GM19397 (cell line): ENCODE measurements around the gene FRMD4A.
"Not testable (repeated sequence)": the region's sequence is repeated elsewhere in the genome, so short reads cannot be mapped to it uniquely, and the experiment has no call there.

ENCODE experiments used
- ATAC-seq: cut with Tn5 transposase; IDR thresholded peaks from one replicate; pipeline ENCODE4 v1.9.1; 2021; ENCODE audit warnings: mild to moderate bottlenecking, moderate library complexity; ENCODE audit not compliant: unreplicated experiment

Gene FRMD4A

DNA sequence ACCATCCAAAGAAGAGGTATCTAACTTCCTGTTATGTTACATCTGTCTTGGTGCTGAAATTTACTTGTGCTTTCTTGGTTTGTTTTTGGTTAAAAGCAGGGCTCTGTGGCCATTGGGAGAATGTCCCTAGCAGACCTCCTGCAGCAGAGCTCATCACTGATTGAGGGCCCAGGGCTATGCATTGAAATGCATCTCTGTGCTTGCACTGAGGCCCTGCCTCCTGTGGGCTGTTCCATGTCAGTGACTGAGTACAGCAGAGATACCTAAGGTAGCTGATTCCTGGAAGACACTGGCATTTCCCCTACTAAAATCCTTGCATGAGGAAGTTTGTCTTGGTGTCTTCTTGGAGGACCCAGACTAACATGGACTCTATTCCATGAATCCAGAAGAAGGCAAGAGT is 213.9 kb downstream of the FRMD4A start:
- no peak for ATAC-seq

DNA sequence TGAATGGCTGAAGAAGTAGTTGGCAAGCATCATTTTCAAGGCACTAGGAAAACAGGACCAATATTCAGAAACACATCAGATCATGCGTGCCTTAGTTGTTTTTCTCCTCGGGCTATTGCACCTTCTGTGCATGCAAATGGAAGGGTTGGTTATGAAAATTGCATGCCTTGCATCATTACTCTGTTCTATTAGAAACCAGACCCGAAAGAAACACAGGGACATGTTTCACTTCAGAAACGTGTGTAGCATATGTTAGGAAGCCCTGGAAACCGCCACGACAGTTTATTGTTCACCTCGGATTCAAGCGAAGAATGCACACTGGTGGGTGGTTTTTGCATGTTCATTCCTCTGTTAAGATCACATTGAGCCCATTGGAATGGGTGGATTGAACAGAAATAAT is 214.7 kb downstream of the FRMD4A start:
- ATAC-seq = no peak

DNA sequence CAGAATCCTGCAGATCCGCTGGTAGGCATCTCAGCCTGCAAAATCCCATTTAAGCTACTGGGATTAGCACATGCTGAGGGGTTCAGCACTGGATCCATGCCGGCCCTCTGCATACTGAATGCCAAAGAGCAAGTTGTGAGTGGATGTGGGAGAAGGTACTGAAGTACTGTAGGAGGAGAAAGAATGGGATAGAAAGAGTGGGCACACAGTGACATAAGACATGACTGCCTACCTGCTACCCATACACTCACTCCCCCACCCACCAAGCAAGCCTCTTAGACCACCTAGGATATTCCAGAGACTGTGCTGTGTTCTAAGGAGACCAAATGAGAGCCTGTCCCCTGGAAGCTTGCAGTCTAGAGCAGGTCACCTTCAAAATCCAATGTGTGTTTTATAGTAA is 215.9 kb downstream of the FRMD4A start:
- ATAC-seq = no peak

DNA sequence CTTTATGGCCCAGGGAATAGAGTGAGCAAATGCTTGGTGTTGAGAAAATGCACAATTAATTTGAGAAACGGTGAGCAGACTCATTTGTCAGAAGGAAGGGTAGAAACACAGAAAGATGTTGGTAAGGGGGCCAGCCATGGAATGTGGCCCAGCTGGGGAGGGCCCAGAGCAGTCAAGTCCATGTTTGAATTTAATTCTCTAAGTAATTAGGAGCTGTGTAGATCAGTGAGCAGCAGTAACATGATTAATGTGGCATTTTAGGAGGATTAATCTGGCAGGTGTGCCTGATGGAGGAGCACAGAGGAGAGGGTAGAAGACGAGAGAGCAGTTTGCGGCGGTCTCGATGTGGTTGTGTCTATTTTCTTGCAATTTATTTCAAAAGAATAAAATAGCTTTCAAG is 218.7 kb downstream of the FRMD4A start:
- ATAC-seq = no peak

DNA sequence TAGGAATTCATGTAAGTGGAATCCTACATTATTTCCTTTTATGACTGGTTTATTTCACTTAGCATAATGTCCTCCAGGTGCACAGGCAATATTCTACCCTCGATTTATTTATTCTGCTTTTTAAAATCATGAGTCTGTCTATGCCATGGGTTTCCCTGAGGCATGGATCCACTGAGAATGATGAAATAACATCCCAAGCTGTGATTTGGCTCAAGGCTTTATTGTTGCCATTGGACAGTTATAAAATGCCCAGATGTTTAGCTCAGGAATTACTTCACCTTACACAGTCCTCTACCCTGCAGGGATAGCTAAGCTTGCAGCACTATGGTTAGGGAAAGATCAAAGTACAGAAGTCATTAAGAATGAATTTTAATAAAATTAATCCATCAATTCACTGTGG is 219.5 kb downstream of the FRMD4A start:
- ATAC-seq = no peak

DNA sequence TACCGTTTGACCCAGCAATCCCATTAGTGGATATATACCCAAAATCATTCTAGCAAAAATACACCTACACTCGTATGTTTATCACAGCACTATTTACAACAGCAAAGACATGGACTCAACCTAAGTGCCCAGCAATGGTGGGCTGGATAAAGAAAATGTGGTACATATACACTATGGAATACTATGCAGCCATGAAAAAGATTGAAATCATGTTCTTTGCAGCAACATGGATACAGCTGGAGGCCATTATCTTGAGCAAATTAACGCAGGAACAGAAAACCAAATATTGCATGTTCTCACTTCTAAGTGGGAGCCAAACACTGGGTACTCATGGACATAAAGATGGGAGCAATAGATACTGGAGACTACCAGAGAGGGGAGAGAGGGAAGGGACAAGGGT is 223.9 kb downstream of the FRMD4A start:
- ATAC-seq = no peak

DNA sequence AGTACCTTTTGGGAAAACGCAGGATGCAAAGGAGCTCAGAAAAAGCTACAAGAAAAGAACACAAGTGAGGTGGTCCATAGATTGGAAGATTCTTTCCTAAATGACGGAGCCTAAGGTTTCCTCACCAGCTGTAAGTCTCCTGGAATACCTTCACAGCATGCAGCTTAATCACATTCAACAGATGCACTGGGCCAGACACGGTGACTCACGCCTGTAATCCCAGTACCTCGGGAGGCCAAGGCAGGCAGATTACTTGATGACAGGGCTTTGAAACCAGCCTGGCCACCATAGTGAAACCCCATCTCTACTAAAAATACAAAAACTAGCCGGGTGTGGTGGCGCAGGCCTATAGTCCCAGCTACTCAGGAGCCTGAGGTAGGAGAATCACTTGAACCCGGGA is 228.7 kb downstream of the FRMD4A start:
- ATAC-seq = no peak

DNA sequence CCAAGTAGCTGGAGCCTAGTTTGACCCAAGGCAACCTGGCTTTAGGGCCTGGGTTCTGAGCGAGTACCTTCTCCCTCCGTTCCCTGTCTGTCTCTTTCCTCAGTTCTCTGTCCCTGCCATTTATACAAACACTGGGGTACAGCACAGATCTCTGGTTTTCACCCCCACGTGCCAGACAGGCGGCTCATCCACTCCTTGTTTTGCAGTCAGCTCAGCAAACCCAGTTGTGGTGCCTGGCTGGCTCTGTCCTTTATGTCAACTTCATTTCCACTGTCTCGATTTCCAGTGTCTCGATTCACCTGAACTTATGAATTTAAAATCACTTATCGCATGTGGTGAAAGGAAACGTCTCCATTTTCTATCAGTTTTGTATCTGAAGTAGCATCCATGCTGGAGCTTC is 230.8 kb downstream of the FRMD4A start:
- ATAC-seq = no peak

DNA sequence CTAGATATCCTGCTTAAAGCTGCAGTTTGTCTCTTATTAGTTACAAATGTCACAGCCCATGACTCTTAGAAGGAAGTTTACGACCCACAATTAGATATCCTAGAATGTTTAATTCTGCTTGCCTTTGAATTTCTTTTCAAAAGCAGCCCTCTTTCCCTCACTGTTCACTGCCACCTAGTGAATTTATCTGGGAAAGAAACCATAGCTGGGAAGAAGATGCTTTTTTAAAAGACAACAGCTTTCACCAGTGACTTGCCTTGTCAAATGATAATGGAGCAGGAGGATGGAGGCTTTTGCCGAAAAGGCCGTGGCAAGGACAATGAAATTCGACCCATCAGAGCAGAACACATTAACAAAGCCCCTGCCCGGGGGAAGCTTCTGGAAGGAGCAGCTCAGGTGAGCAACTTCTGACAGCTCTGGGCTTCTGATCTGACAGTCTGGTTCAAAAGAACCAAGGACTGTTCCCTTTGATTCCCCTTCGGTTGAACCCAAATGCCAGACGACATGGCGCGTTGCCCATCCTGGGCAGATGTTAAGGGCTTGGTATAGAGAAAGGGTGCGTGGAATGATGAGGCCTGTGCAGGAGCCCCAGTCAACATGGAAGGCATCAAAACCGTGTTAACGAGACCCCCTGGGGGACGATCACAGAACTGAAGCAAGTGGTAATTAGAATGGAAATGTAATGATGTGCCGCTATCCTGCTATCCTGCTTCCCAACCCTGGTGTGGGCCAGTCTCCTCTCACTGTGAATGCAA is 236.8 kb downstream of the FRMD4A start:
- ATAC-seq = no peak

DNA sequence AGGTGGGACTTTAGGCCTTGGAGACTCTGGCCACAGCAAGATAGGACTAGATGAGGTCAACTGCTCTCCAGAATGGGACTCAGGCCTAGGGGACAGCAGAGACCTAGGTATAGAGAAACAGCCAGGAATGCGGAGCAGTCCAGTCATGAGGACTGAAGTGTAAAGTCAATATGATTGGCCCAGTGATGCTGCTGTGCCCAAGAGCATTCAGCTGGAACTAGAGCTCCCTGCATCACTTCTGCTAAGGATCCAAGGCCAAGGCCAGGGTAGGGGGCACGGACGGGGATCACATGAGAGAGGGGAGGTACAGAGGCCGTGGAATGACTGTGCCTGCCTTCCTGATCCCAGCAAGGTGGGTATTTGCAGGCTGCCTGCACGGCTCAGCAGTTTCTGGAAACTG is 237.9 kb downstream of the FRMD4A start:
- no peak for ATAC-seq

DNA sequence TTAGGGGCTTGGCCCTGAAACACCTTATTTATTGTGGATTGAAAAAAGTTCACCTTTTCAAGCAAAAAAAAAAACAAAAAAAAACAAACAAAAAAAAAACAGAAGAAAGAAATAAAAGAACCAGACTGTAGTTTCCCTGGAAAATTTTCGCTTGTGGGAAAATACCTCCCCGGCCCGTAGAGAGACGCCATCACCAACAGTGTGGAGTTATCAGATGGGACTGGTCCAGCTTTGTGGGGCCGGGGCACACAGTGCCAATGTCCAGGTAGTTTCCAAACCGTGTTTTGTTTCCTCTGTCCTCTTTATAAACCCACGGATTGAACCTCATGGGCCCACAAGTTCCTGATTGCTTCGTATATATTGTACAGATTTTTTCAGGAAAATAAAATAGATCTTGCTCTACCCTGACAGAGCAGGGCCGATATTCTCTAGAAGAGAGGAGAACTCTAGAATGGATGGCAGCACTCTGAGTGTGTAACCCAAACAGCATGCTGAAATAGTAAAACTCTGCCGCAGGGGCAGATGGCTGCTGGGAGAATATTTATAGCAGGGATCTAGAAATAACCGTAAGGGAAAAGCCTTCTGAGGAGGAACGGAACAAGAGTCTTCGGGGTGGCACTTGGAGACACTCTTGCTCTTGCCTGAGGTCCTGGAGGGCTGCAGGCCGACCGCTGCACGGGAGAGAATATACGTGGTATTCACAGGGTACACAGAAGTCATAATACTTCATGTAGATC is 241.0 kb downstream of the FRMD4A start:
- ATAC-seq = no peak

DNA sequence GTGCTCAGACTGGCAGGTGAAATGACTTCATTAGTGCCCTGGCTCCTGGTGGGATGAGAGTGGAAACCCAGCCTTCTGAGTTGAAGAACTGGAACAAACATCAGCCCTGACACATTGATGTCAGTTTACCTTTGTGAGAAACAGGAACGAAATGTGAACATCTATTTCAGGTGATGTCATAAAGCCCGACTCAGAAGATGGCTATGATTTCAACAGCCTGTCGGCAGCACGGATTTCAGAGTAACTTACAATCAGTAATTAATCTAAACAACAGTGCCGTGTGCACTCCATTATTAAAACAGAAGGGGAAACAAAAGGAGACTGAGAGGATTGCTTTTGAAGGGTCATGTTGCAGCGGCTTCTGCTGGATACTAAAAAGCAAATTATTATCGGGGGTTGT is 243.2 kb downstream of the FRMD4A start:
- no peak for ATAC-seq

DNA sequence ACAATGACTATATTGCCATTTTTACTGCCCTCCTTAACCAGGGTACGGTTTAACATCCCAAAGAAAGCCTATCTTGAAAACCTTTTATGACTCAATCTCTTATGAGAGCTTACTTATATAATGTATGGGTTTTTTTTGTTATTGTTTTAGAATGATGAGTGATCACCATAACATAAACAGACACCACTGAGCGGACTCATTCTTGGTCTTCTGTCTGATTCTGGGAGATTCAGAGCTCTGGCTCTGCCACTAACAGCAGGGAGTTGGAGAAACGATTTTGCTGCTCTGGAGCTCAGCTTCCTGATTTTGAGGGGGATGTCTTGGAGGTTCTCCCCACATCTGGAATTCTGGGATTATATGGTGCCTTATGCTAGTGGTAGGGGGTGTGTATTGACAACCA is 244.1 kb downstream of the FRMD4A start:
- ATAC-seq = no peak

DNA sequence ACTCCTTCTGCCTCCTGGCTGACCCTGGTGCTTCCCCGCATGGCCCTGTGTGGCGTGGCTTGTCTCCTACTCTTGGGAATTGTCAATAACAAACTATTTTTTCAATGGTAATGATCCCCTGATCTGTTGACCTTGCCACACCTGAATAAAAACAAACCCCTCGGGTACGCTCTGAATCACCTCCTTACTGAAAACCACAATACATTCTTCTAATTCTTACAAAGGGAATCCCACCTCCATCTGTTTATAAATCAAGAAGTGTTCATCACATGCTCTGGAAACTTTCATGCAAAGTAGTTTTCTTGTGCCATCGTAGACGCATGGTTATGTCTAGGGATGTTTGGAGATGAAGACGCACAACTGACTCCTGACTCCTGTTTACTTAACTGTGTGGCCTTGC is 245.8 kb downstream of the FRMD4A start:
- no peak for ATAC-seq

DNA sequence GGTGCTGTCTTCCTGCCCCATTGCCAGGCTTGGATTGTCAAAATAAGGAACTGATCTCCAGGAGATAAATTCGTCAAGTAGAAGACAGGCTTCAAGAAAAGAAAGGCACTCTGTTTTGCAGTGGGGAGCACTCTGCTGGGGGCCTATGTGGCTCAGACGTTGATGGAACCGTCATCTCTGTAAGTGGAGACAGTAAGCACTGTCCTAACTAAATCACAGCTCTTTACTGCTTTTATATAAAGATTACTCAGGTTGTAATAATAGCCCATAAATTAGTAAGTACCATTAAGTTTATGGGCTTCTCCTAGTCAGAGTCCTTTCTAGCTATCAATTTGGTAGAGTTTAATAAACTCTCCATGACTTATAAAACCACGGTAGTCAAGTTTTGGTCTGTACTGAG is 249.9 kb downstream of the FRMD4A start:
- no peak for ATAC-seq

DNA sequence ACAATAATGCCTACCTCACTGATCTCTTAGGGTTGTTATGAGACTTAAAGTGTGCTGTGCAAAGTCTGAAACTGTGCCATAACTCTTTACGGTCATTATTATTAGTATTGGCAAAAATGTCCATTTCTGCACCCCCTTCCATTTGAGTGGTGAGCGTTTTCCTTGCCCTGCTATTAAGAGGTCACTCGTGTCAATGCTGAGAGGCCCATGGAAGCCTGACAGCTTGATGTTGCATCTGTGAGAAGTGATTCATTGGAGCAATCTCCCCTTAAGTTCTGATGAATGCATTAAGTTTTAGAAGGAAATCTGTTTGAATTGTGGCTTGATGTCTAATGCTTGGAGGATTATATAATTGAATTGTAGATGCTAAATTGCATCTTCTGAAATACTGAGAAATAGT is 253.3 kb downstream of the FRMD4A start:
- no peak for ATAC-seq

DNA sequence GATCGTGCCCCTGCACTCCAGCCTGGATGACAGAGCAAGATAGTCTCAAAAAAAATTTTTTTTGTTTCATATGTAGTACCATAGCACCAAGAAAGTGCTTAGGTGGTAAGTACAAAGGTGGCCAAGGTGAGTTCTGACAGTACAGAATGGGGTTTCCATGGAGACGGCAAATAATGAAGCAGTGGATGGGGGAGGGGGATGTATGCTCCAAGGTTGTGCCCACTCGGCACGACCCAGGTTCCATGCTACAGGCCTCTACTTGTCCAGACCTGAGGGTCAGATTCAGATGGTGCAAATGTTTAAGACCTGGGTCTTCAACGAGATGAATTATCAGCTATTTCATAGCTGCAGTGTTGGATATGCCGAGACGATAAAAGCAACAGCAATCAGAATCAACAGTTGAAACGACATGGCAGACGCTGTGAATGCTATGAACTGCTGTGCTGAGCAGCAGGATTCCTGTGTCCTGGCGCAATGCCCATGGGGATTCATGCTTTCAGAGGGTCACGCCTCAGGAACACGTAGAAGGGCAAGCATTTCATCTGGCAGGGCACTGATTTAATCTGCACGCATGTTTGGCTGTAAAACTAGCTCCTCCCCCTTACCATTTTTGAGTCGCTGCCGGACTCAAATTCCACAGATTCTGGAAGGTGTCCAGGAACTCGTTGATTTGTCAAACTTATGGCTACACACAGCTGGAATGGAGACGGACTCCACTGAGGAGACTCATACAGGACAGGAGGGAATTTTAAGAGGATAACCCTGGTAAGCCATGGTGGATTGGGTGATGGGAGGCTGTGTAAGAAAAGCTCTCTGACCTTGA is 256.5 kb downstream of the FRMD4A start:
- ATAC-seq = no peak

DNA sequence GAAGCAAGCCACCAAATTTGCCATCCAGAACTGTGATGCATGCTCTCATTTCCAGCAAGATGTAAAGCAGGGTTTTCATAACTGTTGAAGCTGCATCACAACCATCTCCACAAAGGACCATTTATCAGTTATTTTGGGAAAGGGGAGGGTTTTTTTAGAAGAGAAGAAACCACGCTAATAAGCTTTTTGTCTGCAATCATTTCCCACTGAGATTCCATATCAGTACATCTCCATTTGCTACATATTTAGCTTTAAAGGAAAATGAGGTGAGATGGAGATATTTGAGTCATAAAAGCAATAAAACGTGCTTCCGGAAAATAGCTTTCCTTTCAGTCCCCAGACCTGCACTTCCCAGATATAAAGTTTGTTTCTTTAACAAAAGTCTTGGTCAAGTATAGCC is 258.2 kb downstream of the FRMD4A start:
- ATAC-seq = no peak

DNA sequence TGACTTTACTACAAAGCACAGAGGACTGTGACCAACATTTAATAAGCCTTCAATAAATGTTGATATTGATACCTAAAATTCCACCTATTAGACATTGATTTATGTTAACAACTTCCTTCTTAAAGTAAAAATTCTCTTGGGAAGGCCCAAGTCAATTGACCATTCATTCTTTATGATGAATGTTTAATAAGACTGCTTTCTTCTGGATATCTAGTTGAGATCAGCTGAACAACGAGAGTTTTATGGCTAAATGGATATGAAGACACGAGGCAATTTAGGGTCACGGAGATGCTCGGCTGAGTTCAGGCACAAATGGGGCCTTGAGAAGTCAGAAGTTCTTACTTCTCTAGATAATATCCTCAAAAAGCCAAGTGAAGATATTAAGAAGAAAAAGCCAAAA is 258.8 kb downstream of the FRMD4A start:
- ATAC-seq = no peak

DNA sequence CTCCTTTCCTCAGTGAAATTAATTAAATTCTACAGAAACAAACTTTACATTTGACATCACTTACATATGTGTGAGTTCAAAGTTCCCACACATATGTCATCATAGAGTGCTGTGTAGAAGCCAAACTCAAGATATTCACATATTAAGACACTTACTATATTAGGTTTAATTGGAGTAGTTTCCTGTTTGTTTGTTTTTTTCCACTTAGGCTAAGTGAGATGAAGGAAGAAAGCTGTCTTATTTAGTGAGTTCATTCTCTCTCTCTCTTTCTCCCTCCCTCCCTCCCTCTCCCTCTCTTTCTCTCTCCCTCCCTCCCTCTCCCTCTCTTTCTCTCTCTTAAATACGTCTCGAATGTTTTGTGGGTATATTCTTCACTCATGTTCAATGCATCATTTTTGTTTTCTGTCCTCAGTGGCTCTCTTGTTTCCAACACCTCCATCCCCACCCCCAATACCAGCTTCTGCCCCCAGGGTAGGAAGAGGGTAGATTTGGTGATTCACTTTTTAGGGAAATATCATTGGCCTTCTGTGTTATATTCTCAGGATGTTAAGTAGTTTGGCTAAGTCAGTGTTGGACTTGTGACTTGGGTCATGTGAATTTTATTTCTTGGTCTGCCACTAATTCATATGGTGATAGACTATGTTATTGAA is 262.0 kb downstream of the FRMD4A start:
- no peak for ATAC-seq

DNA sequence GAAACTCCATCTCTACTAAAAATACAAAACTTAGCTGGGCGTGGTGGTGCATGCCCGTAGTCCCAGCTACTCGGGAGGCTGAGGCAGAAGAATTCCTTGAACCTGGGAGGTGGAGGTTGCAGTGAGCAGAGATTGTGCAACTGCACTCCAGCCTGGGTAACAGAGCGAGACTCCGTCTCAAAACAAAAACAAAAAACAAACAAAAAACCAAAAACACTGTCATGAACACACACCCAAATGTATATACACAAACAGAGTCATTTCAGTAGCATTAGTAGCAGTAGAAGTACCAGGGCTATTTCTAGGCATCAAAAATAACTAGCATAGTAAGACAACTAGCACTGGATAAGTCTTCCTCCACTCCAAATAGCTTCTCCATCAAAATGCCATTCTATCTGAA is 263.1 kb downstream of the FRMD4A start:
- not testable (repeated sequence) for ATAC-seq
